ENCODE data around the gene HS3ST4. TPM values are rescaled to one million over a fixed set of nuclear protein-coding genes. Genes with fewer than 3 reads are reported as not detected.

The HS3ST4 gene
- total RNA-seq, 1 donor: not detected

DNA sequence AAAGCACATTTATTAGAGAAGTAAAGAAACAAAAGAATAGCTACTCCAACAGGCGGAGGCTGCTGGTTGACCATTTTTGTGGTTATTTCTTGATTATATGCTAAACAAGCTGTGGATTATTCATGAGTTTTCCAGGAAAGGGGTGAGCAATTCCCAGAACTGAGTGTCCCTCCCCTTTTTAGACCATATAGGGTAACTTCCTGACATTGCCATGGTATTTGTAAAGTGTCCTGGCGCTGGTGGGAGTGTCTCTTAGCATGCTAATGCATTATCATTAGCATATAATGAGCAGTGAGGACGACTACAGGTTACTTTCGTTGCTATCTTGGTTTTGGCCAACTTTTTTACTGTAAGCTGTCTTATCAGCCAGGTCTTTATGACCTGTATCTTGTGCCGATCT is 12.2 kb upstream of the HS3ST4 start:
- Histone ChIP-seq H3K27me3 (ENCODE audit: insufficient read depth, low read length) (no peaks in the 10 kb centered on the region), H3K4me2 (ENCODE audit: insufficient read depth, low read length) (no peak overlapping the region), H2AFZ (ENCODE audit: low read length) (no peak overlapping the region), H3K79me2 (ENCODE audit: insufficient read depth, low read length) (no peaks in the 10 kb centered on the region), H3K27ac (ENCODE audit: low read depth, low read length) (no peak overlapping the region), H3K36me3 (ENCODE audit: insufficient read depth, low read length) (no peaks in the 10 kb centered on the region), H4K20me1 (ENCODE audit: insufficient read depth, low read length) (no peaks in the 10 kb centered on the region), H3K4me3 (ENCODE audit: insufficient read depth, low read length) (no peak overlapping the region), H3K4me1 (ENCODE audit: insufficient read depth, low read length) (no peaks in the 10 kb centered on the region), H3K9me3 (ENCODE audit: low read depth, low read length) (no peaks in the 10 kb centered on the region)
- DNase-seq (ENCODE audit: insufficient read length, low spot score, missing footprints): no peak
- no peak for TF ChIP-seq CTCF (IDR thresholded peaks at IDR 0.05; ENCODE audit: extremely low read depth, low read depth, low read length)

- Histone ChIP-seq H3K9me3 (ENCODE audit: low read depth, low read length) (no peaks in the 10 kb centered on the region), H3K4me3 (ENCODE audit: insufficient read depth, low read length) (no peak overlapping the region), H3K4me1 (ENCODE audit: insufficient read depth, low read length) (no peaks in the 10 kb centered on the region), H3K36me3 (ENCODE audit: insufficient read depth, low read length) (no peaks in the 10 kb centered on the region), H3K4me2 (ENCODE audit: insufficient read depth, low read length) (no peak overlapping the region), H3K27me3 (ENCODE audit: insufficient read depth, low read length) (peaks cover 23% of the 10 kb centered on the region), H4K20me1 (ENCODE audit: insufficient read depth, low read length) (no peaks in the 10 kb centered on the region), H2AFZ (ENCODE audit: low read length) (no peak overlapping the region), H3K27ac (ENCODE audit: low read depth, low read length) (no peak overlapping the region), H3K79me2 (ENCODE audit: insufficient read depth, low read length) (no peaks in the 10 kb centered on the region)
- DNase-seq (ENCODE audit: insufficient read length, low spot score, missing footprints): no peak
- no peak for TF ChIP-seq CTCF (IDR thresholded peaks at IDR 0.05; ENCODE audit: extremely low read depth, low read depth, low read length)
Observed at GRCh38 chr16:25689137-25689836, 2.5 kb upstream of the HS3ST4 start.

DNA sequence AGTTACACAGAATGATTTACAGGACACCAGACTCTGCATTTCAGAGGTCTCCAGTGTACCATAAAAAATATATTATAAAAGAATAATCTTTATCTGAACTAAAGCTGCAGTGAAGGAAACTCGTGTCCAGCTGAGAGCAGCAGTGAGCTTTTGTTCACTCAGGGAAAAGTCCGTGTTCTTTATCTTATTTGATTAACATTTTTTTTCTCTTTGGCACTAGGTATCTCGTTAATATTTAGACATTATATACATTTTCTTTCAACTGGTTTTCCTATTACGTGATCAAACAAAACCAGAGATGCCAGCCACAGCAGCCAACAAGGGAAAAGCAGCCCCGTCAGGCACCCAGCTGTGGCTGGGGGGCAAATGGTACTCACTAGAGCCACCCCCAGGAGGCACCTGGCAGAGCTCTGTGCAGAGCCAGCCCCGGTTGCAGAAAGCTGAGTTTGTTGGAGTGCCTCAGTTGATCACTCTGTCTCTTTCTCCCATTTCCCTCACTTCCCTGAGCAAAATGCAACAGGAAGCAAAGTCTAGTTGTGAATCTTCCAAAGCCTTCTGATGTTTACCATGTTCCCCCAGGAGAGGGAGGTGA is 1.1 kb upstream of the HS3ST4 start:
- no peak for TF ChIP-seq CTCF (IDR thresholded peaks at IDR 0.05; ENCODE audit: extremely low read depth, low read depth, low read length)
- no peak overlapping the region for H3K27ac ChIP-seq (ENCODE audit: low read depth, low read length)
- H3K27me3 ChIP-seq (ENCODE audit: insufficient read depth, low read length): peaks cover 23% of the 10 kb centered on the region
- no peaks in the 10 kb centered on the region for H3K9me3 ChIP-seq (ENCODE audit: low read depth, low read length)
- no peaks in the 10 kb centered on the region for H3K36me3 ChIP-seq (ENCODE audit: insufficient read depth, low read length)
- no peaks in the 10 kb centered on the region for H3K4me1 ChIP-seq (ENCODE audit: insufficient read depth, low read length)
- no peak for DNase-seq (ENCODE audit: insufficient read length, low spot score, missing footprints)
- no peak overlapping the region for H2AFZ ChIP-seq (ENCODE audit: low read length)
- H3K79me2 ChIP-seq (ENCODE audit: insufficient read depth, low read length): no peaks in the 10 kb centered on the region
- no peak overlapping the region for H3K4me2 ChIP-seq (ENCODE audit: insufficient read depth, low read length)
- H4K20me1 ChIP-seq (ENCODE audit: insufficient read depth, low read length): no peaks in the 10 kb centered on the region
- H3K4me3 ChIP-seq (ENCODE audit: insufficient read depth, low read length): no peak overlapping the region

DNA sequence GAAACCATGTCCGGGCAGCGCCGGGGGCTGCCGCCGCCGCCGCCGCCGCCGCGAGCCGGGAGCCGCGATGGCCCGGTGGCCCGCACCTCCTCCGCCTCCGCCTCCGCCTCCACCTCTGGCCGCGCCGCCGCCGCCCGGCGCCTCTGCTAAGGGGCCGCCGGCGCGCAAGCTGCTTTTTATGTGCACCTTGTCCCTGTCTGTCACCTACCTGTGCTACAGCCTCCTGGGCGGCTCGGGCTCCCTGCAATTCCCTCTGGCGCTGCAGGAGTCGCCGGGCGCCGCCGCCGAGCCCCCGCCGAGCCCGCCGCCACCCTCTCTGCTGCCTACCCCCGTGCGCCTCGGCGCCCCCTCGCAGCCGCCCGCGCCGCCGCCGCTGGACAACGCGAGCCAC is 587 bp downstream of the HS3ST4 start:
- Histone ChIP-seq H3K9me3 (ENCODE audit: low read depth, low read length) (no peaks in the 10 kb centered on the region), H4K20me1 (ENCODE audit: insufficient read depth, low read length) (no peaks in the 10 kb centered on the region), H3K27me3 (ENCODE audit: insufficient read depth, low read length) (peaks cover 23% of the 10 kb centered on the region), H3K79me2 (ENCODE audit: insufficient read depth, low read length) (no peaks in the 10 kb centered on the region), H3K36me3 (ENCODE audit: insufficient read depth, low read length) (no peaks in the 10 kb centered on the region), H2AFZ (ENCODE audit: low read length) (no peak overlapping the region), H3K4me2 (ENCODE audit: insufficient read depth, low read length) (no peak overlapping the region), H3K27ac (ENCODE audit: low read depth, low read length) (no peak overlapping the region), H3K4me1 (ENCODE audit: insufficient read depth, low read length) (no peaks in the 10 kb centered on the region), H3K4me3 (ENCODE audit: insufficient read depth, low read length) (no peak overlapping the region)
- DNase-seq (ENCODE audit: insufficient read length, low spot score, missing footprints): no peak
- no peak for TF ChIP-seq CTCF (IDR thresholded peaks at IDR 0.05; ENCODE audit: extremely low read depth, low read depth, low read length)

All from osteoblast (primary cell).